Ishikawa (cell line): ENCODE data around the gene PKM.

Experiments used
- CEBPB ChIP-seq: IDR thresholded peaks from 2 replicates; pipeline ENCODE4 v1.6.1; 2012
- MAX ChIP-seq: IDR thresholded peaks from 2 replicates; pipeline ENCODE4 v1.6.1; 2012
- REST ChIP-seq: IDR thresholded peaks from 2 replicates; pipeline ENCODE4 v1.6.1; 2012; ENCODE audit warnings: low read depth, mild to moderate bottlenecking

DNA sequence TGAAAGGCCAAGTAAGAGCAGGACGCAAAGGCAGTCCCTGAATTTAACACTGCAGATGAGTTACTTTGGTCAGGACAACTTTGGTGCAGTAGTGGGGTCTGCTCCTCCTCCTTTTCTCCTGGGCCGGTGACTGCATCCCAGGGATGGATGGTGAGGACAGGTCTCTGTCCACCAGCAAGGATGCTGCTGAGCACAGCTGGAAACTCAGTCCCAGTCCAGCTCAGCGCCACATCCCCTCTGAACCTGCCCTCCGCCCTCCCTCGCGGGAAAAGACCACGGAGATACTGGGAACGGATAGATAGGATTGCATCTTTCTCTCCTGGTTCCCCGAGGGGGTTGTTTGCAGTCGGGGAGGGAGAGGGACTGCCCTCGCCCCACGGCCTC lies 47.2 kb downstream of the PKM start:
- TF ChIP-seq REST = no peak
- no peak for TF ChIP-seq MAX
- no peak for TF ChIP-seq CEBPB
